ENCODE results near the gene HEATR1. TPM values are rescaled to one million over a fixed set of nuclear protein-coding genes. Genes with fewer than 3 reads are reported as not detected.

Gene HEATR1
- total RNA-seq, 1 donor from 2014 or later = 9.6 TPM

Other genes starting within 250 kb of the HEATR1 start
- 1.6 TPM for gene EDARADD, start 210.2 kb downstream of the HEATR1 start, total RNA-seq
- gene LGALS8, start 80.5 kb downstream of the HEATR1 start, total RNA-seq = 92.3 TPM
- 2,525 TPM for gene ACTN2, start 82.0 kb upstream of the HEATR1 start, total RNA-seq
- 49.0 TPM for gene MTR, start 190.8 kb upstream of the HEATR1 start, total RNA-seq